KMS-11 (cell line): ENCODE data around the gene RMC1.
"Not testable (repeated sequence)": the region's sequence is repeated elsewhere in the genome, so short reads cannot be mapped to it uniquely, and the experiment has no call there.

Experiments used
- H2AFZ ChIP-seq: fragments of 200-600 bp; sonication (generic); 2 replicates; pipeline ENCODE4 v1.6.1; 2016; ENCODE audit warnings: antibody characterized with exemption, mixed run types, low read depth
- H3K27ac ChIP-seq: fragments of 200-600 bp; sonication (generic); 2 replicates; pipeline ENCODE4 v1.6.1; 2016; ENCODE audit warnings: mild to moderate bottlenecking, mixed run types
- H3K27me3 ChIP-seq: fragments of 200-600 bp; sonication (generic); 2 replicates; pipeline ENCODE4 v1.6.1; 2017; ENCODE audit warnings: mild to moderate bottlenecking, low read depth, mixed run types, moderate library complexity; ENCODE audit not compliant: insufficient read depth
- H3K36me3 ChIP-seq: fragments of 200-600 bp; sonication (generic); 2 replicates; pipeline ENCODE4 v1.6.1; 2017; ENCODE audit warnings: mild to moderate bottlenecking, mixed run types; ENCODE audit not compliant: insufficient read depth
- H3K4me1 ChIP-seq: fragments of 200-600 bp; sonication (generic); 2 replicates; pipeline ENCODE4 v1.6.1; 2016; ENCODE audit warnings: mild to moderate bottlenecking, low read depth, mixed run types; ENCODE audit not compliant: poor library complexity, severe bottlenecking
- H3K4me2 ChIP-seq: fragments of 200-600 bp; sonication (generic); 2 replicates; pipeline ENCODE4 v1.7.0; 2016; ENCODE audit warnings: mild to moderate bottlenecking, mixed run types
- H3K4me3 ChIP-seq: fragments of 200-600 bp; sonication (generic); IDR thresholded peaks from 2 replicates; pipeline ENCODE4 v1.6.1; 2017; ENCODE audit warnings: low read depth, low read length, mixed read lengths; ENCODE audit not compliant: insufficient read depth
- H3K79me2 ChIP-seq: fragments of 200-600 bp; sonication (generic); 2 replicates; pipeline ENCODE4 v1.6.1; 2016; ENCODE audit warnings: low read depth, mixed run types; ENCODE audit not compliant: insufficient read depth
- H3K9ac ChIP-seq: fragments of 200-600 bp; sonication (generic); 2 replicates; pipeline ENCODE4 v1.6.1; 2016; ENCODE audit warnings: mild to moderate bottlenecking, mixed run types
- H4K20me1 ChIP-seq: fragments of 200-600 bp; sonication (generic); 2 replicates; pipeline ENCODE4 v1.6.1; 2016; ENCODE audit warnings: mild to moderate bottlenecking, mixed run types; ENCODE audit not compliant: insufficient read depth
- CTCF ChIP-seq: fragments of 200-600 bp; sonication (generic); conservative IDR thresholded peaks from 2 replicates; pipeline ENCODE4 v1.6.1; 2017; ENCODE audit warnings: low read depth, mild to moderate bottlenecking, antibody characterized with exemption, low read length, moderate library complexity, mixed read lengths

RMC1 gene

GRCh38 chr18:23485386-23485785 lies 17.9 kb upstream of the RMC1 start:
- H3K36me3 ChIP-seq, result no peaks in the 10 kb centered on the region
- H3K79me2 ChIP-seq, result no peaks in the 10 kb centered on the region
- no peak overlapping the region for H2AFZ ChIP-seq
- no peak overlapping the region for H3K27ac ChIP-seq
- H3K9ac ChIP-seq, result no peak overlapping the region
- no peak for TF ChIP-seq CTCF
- H3K4me1 ChIP-seq, result peaks cover 9% of the 10 kb centered on the region
- H4K20me1 ChIP-seq, result no peaks in the 10 kb centered on the region
- H3K4me3 ChIP-seq, result no peak overlapping the region
- no peak overlapping the region for H3K4me2 ChIP-seq
- no peaks in the 10 kb centered on the region for H3K27me3 ChIP-seq

- no peaks in the 10 kb centered on the region for H3K79me2 ChIP-seq
- peaks cover 2% of the 10 kb centered on the region for H3K4me1 ChIP-seq
- TF ChIP-seq CTCF, result no peak
- H2AFZ ChIP-seq, result no peak overlapping the region
- no peaks in the 10 kb centered on the region for H4K20me1 ChIP-seq
- H3K27me3 ChIP-seq, result no peaks in the 10 kb centered on the region
- no peak overlapping the region for H3K9ac ChIP-seq
- no peak overlapping the region for H3K27ac ChIP-seq
- H3K4me3 ChIP-seq, result no peak overlapping the region
- no peak overlapping the region for H3K4me2 ChIP-seq
- H3K36me3 ChIP-seq, result no peaks in the 10 kb centered on the region
Measured at GRCh38 chr18:23487738-23488570, 15.4 kb upstream of the RMC1 start.

- not testable (repeated sequence) for H3K36me3 ChIP-seq, H3K79me2 ChIP-seq, H4K20me1 ChIP-seq, H3K9ac ChIP-seq, H3K4me3 ChIP-seq, H3K4me1 ChIP-seq, H3K4me2 ChIP-seq, H3K27me3 ChIP-seq, H3K27ac ChIP-seq, H2AFZ ChIP-seq
Measured at GRCh38 chr18:23489586-23489985, 13.7 kb upstream of the RMC1 start.

GRCh38 chr18:23493654-23494053 lies 9.7 kb upstream of the RMC1 start:
- Histone ChIP-seq H3K79me2 (no peaks in the 10 kb centered on the region), H3K4me2 (no peak overlapping the region), H3K36me3 (no peaks in the 10 kb centered on the region), H3K4me1 (peaks cover 4% of the 10 kb centered on the region), H4K20me1 (no peaks in the 10 kb centered on the region), H3K9ac (no peak overlapping the region), H2AFZ (no peak overlapping the region), H3K4me3 (no peak overlapping the region), H3K27me3 (no peaks in the 10 kb centered on the region), H3K27ac (no peak overlapping the region)
- no peak for TF ChIP-seq CTCF

- H3K4me2 ChIP-seq, result no peak overlapping the region
- no peak overlapping the region for H2AFZ ChIP-seq
- H3K4me1 ChIP-seq, result peaks cover 5% of the 10 kb centered on the region
- no peaks in the 10 kb centered on the region for H3K79me2 ChIP-seq
- no peaks in the 10 kb centered on the region for H4K20me1 ChIP-seq
- H3K27me3 ChIP-seq, result no peaks in the 10 kb centered on the region
- no peak overlapping the region for H3K9ac ChIP-seq
- TF ChIP-seq CTCF, result no peak
- H3K36me3 ChIP-seq, result no peaks in the 10 kb centered on the region
- H3K4me3 ChIP-seq, result no peak overlapping the region
- no peak overlapping the region for H3K27ac ChIP-seq
Measured at GRCh38 chr18:23494992-23495391, 8.3 kb upstream of the RMC1 start.
